GM19468 (cell line): Measurements from ENCODE around the gene RGR.

Experiments used
- ATAC-seq: cut with Tn5 transposase; IDR thresholded peaks from one replicate; pipeline ENCODE4 v1.9.1; 2021; ENCODE audit warnings: mild to moderate bottlenecking, moderate library complexity, moderate number of reproducible peaks; ENCODE audit not compliant: unreplicated experiment; ENCODE audit errors: extremely low read depth

The RGR gene

GRCh38 chr10:84216834-84217233 is 28.0 kb upstream of the RGR start:
- ATAC-seq, result no peak

GRCh38 chr10:84217746-84218145 is 27.1 kb upstream of the RGR start:
- no peak for ATAC-seq

- no peak for ATAC-seq
Observed at GRCh38 chr10:84221916-84222315, 22.9 kb upstream of the RGR start.

GRCh38 chr10:84224411-84225028 is 20.3 kb upstream of the RGR start:
- ATAC-seq, result no peak

GRCh38 chr10:84225427-84226173 is 19.3 kb upstream of the RGR start, which contains the start of gene LRIT2:
LRIT2 (minus strand) TSS chr10:84225544; CDS start chr10:84225520, 24 bp downstream.
- no peak for ATAC-seq

GRCh38 chr10:84226616-84227015 is 18.2 kb upstream of the RGR start:
- no peak for ATAC-seq

- no peak for ATAC-seq
Observed at GRCh38 chr10:84227810-84228209, 17.0 kb upstream of the RGR start.

GRCh38 chr10:84230359-84230758 is 14.5 kb upstream of the RGR start:
- ATAC-seq, result no peak

- ATAC-seq, result no peak
Observed at GRCh38 chr10:84232376-84232775, 12.5 kb upstream of the RGR start.

GRCh38 chr10:84233940-84234339 is 10.9 kb upstream of the RGR start:
- no peak for ATAC-seq

GRCh38 chr10:84234479-84234878 is 10.4 kb upstream of the RGR start:
- no peak for ATAC-seq

- no peak for ATAC-seq
Observed at GRCh38 chr10:84235096-84235495, 9.8 kb upstream of the RGR start.

- ATAC-seq, result no peak
Observed at GRCh38 chr10:84236807-84237198, 8.1 kb upstream of the RGR start.

GRCh38 chr10:84237199-84238051 is 7.4 kb upstream of the RGR start:
- no peak for ATAC-seq

GRCh38 chr10:84238909-84239308 is 5.9 kb upstream of the RGR start:
- ATAC-seq, result no peak

- ATAC-seq, result no peak
Observed at GRCh38 chr10:84241185-84241790, 3.6 kb upstream of the RGR start, which contains the start of gene LRIT1. LRIT1 (minus strand) TSS chr10:84241546; CDS start chr10:84241439, 107 bp downstream.

- no peak for ATAC-seq
Observed at GRCh38 chr10:84243759-84244158, 1.1 kb upstream of the RGR start.

- no peak for ATAC-seq
Observed at GRCh38 chr10:84247496-84247895, 2.6 kb downstream of the RGR start.

- ATAC-seq, result no peak
Observed at GRCh38 chr10:84248794-84249193, 3.9 kb downstream of the RGR start.
